Measurements from ENCODE around the gene POLD2.
"Not testable (repeated sequence)": the region's sequence is repeated elsewhere in the genome, so short reads cannot be mapped to it uniquely, and the experiment has no call there.

Gene POLD2

DNA sequence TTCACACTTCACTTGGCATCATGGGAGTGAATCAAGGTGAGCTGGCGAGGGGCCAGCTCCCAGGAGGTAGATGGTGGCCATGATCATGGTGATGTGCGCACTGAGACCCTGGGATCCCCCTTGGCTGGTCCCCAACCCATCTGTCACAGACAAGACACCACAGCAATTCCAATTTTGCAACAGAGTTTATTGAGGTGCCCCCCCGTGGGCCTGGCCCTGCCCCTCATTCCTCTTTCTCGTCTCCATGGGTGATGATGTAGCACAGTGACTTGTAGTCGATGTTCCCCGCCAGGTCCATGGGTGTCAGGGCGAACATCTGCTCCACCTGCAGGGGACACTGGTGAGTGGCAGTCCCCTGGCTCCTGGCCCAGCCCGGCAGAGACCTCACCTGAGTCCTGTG lies 15.3 kb upstream of the POLD2 start:
- no peak for DNase-seq (ENCODE audit: low spot score)

DNA sequence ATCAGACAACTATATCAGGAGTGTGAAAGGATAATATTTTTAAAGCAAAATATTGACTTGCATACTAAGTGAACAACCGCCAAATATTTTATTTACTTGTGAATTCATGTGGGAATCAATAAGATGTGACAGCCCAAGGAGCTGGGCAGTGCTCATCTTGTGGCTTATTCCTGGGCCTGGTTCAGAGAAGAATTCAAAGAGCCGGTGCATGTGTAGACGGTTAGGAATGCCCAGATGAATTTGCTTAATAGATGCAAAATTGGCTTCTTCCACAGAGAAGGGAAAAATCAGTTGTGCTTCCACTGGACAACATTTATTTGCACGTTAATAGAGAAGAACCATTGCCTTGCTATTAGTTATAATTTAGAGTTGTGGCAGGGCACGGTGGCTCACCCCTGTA lies 13.4 kb upstream of the POLD2 start:
- no peak for DNase-seq (ENCODE audit: low spot score)

DNA sequence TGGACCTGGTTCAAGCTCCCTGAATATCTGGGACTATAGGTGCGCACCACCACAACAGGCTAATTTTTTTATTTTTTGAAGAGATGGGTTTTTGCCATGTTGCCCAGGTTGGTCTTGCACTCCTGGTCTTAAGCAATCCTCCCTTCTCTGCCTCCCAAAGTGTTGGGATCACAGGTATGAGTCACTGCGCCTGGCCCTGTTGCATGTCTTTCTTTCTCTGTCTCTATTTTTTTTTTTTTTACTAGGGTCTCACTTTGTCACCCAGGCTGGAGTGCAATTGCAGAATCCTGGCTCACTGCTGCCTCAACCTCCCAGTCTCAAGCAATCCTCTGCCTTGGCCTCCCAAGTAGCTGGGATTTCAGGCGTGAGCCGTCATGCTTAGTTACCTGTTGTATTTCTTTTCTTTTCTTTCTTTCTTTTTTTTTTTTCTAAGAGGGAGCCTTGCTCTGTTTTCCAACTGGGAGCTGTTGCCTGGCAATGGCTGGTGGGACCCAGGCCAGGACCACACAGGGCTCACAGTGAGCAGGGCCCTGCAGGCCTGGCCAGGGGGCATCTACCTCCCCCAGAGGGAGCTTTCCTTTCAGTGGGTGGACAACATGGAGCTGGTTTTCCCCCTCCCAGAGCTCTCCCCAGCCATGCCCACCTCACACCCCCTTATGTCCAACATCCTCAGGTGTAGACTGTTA lies 11.7 kb upstream of the POLD2 start:
- DNase-seq (ENCODE audit: low spot score): no peak

DNA sequence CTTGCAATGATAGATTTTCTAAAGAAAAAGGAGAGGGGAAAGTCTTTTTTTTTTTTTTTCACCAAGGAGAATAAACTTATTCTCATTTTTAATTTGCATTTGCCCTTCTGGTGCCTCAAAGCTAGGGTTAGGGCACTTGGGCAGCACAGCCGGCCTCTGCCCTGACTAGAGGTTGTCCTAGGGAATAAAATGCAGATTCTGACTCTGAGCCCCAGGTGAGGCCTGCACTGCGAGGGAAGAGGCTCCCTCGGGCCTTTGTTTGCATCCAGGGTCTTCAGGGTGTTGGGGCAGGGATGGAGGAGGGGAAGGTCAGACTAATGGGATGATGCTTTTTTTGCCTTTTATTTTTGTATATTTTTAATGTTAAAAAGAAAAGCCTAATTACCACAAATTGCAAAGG lies 9.9 kb upstream of the POLD2 start:
- DNase-seq (ENCODE audit: low spot score): no peak

DNA sequence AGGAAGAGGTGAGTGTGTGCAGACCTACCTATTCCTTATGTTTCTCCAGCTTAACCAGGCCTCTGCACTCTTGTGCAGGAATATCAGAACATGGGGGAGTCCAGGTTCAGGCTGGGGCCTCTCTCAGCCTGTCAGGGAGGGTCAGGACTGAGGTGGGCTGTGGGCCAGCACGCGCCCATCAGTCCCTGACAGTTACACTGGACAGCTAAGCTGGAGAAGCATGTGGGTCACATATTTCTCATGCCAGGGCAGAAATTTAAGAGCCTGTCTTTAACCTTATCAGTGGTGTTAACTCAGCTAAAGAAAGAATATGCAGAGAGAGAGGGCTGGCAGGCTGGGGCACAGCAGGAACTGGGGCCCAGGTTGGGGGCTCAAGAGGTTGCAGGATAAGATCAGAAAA lies 8.7 kb upstream of the POLD2 start:
- no peak for DNase-seq (ENCODE audit: low spot score)

DNA sequence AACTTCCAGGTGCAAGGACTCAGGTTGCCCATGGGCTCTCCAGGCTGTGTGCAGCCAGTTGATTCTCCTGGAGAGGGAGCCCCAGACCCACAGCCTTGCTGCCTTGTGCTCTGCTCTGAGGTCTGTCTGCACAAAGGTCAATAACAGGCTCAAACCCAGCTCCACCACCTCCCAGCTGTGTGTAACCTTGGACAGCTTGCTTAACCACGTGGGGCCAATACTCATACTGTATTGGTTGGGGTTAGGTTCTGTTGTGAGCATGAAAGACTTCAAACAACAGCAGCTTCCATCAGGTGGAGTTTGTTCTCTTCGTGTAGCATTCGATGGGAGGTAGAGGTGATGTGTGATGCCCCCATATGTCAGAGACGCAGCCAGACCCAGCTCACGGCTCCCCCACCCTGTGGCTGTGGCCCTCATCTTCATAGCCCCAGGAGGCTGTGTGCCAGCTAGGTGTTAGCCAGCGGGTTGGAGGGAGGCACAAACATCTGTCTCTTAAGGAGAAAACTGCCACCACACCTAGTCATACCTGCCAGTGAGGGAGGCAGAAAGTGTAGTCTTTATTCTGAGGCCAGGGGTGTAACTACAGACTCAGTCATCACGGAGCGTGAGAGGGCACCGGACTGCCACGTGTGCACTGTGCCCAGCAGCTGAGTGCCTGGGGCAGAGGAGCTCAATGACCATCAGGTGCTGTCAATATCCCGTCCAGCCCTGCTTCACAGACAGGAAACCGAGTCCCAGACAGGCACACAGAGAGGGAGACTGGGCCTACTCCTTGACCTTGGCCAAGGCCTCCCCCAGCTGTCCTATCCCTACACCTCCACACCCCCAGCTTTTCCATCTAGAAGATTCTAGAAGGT lies 8.1 kb upstream of the POLD2 start:
- no peak for DNase-seq (ENCODE audit: low spot score)

DNA sequence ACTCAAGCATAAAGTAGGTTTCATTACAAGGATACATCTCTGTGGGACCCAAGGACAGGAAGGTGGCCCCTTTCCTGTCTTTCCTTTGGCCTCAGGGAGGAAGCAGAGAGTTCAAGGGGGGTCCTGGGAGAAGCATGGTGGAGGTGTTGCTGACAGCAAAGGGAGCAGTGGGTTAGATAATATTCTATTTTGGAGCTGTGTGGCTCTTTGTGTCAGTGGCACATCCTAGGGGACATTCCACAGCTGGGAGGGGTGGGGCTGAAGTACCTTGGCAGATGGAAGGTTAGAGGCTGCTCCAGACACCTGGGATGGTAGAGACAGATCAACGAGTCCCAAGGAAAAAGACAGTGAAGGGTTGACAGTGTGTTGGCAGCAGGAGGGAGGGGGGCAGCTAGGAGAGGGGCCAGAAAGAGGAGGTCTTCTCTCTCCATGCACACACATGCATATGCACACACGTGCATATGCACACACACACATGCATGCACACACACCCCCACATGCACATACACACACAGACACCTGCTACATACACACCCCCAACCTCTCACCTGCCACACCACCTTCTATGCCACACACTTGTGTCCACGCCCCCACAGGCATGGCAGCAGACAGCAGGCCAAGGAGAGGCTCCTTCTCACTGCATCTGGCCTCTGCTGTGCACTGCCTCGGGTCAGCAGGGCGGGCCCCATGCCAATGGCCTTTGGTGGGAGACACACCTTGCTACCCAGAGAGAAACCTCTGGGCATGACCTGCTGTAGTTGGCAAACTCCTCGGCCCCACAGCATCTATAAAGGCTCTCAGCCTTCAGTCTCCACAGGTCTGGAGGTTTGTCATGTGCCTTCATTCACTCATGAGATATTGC lies 5.6 kb upstream of the POLD2 start:
- DNase-seq (ENCODE audit: low spot score): no peak

DNA sequence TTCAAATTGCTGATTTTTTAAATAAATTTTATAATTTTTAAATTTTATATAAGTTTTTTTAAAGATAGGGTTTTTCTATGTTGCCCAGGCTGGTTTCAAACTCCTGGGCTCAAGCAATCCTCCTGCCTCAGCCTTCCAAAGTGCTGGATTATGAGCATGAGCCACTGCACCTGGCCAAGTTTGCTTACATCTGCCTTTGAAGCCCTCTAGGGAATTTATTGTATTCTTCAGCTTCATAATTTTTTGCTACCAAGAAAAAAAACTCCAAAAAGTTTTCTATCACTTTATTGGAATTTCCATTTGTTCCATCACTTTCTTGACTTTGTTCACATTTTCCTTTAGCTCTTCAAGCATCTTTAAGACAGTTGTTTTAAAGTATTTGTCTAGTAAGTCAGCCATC lies 3.8 kb upstream of the POLD2 start:
- DNase-seq (ENCODE audit: low spot score): no peak

DNA sequence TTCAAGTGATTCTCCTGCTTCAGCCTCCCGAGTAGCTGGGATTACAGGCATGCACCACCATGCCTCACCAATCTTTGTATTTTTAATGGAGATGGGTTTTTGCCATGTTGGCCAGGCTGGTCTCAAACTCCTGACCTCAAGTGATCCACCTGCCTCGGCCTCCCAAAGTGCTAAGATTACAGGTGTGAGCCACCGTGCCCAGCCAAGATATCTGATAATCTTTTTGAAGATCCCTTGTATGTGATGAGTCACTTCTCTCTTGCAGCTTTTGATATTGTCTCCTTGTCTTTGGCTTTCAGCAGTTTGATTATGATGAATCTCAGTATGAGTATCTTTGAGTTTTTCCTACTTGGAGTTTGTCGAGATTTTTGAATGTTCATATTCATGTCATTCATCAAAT lies 3.2 kb upstream of the POLD2 start:
- not testable (repeated sequence) for DNase-seq (ENCODE audit: low spot score)

DNA sequence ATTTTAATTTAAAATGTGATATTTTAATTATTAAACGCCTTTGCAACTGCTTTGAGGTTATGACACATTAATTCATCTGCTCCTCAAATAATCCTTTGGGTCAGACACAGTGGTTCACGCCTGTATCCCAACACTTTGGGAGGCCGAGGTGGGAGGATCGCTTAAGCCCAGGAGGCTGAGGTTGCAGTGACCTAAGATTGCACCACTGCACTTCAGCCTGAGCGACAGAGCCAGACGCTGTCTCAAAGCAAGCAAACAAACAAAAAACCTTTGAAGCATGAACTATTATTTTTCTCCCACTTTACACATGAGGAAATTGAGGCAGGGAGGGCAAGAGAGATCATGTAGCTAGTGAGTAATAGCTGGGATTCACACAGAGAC lies 1.5 kb upstream of the POLD2 start:
- DNase-seq (ENCODE audit: low spot score): no peak

DNA sequence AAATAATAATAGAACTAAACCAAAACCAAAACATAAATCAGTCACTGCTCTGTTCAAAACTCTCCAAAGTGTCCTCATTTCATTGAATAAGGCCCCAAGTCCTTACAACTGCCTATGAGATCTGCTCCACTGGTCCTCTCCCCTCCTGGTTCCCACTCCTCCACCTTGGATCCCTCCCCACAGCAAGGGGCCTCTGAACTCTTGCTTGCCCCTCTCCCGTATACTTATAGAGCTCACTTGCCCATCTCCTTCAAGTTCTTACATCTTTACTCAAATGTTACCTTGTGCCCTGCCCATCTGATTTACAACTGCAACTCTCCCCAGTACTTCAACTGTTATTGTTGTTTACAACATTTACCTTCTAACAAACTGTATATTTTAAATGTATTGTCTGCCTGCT lies 819 bp downstream of the POLD2 start:
- DNase-seq (ENCODE audit: low spot score): no peak

DNA sequence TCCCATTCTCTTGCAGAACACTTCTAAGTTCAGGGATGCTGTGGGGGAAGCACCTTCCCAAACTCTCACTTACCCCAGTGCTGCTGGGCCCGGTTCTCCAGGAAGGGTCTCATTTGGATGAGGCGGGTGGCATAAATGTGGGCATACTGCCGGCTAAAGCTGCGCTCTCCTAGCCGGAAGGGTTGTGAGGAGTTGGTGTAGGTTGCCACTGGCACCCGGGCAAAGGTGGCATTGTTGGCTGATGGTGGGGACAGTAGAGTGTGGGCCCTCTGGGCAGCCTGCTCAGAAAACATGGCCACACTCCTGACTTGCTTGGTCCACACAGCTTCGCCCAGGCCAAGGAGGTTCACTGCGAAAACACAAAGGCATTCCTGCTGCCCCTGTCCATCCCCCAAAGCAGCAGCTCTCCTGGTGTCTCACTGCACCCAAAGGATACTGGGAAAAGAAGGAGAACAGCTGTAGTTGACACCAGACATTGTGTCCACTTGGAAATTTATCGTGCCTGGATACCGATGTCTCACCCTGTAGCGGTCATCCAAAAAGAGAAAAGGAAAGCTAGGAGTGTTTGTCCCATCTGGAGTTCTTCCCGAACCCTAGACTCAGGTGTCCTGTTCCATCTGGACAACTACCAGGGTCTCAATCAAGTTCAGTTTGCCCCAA lies 1.5 kb downstream of the POLD2 start:
- no peak for DNase-seq (ENCODE audit: low spot score)

DNA sequence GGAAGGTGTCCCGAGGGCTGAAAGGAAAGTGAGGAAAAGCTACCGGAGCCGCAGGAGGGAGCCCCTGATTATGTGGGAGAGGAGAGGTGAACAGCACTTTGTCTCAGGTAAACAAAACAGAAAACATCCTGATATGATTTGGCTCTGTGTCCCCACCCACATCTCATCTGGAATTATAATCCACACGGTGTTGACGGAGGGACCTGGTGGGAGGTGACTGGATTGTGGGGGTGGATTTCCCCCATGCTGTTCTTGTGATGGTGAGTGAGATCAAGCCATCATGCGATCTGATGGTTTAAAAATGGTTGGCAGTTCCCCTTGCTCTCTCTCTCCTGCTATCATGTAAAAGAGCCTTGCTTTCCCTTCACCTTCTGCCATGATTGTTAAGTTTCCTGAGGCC lies 3.0 kb downstream of the POLD2 start:
- no peak for DNase-seq (ENCODE audit: low spot score)

DNA sequence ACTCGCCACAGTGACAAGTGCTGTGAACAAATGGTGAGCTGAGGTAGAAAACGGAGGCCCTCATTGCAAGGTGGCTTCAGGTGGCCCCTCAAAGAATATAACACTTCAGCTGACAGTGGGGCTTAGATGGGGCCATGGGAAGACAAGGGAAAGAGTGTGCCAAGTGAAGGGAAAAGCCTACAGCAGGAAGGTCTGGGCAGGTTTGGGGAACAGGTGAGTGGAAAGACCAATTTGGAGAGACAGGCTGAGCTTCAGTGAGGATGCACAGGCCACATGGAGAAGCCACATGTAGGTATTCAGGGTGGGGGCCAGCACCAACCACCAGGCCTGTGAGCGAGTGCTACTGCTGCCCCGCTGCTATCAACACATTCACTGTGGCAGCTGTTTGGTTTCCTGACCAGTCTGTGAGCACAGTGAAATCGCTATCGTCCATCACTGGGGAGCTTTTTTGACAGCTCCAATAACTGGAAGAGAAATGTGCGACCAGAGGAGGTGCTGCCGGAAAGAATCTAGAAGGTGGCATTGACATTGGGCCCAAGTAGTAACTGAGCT lies 3.4 kb downstream of the POLD2 start:
- DNase-seq (ENCODE audit: low spot score): no peak

DNA sequence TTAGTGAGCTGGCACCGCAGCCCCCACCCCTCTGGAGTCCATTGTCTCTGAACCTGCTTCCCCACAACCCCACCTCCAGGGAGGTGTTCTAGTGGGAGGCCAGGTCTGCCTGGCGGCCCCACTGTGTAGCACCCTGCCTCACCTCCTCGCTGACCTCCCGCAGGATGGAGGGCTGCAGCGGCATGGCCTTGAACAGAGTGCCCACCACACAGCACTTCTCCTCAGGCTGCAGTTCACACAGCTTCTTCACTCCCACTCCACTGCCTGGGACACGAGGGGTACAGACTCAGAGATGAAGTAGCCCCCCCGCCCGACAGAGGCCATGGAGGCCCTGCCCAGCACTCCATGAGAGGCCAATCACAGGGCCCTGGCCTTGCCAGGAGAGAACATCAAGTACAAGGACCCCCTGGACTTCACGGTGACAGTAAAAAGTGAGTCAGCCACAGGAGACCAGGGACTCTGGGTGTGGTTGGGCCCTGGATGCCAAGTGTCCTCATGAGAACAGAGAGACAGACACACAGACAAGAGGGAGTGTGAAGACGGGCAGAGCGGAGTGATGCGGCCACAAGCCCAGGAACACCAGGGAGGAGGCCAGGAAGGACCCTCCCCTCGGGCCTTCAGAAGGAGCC lies 5.4 kb downstream of the POLD2 start:
- DNase-seq (ENCODE audit: low spot score): no peak

DNA sequence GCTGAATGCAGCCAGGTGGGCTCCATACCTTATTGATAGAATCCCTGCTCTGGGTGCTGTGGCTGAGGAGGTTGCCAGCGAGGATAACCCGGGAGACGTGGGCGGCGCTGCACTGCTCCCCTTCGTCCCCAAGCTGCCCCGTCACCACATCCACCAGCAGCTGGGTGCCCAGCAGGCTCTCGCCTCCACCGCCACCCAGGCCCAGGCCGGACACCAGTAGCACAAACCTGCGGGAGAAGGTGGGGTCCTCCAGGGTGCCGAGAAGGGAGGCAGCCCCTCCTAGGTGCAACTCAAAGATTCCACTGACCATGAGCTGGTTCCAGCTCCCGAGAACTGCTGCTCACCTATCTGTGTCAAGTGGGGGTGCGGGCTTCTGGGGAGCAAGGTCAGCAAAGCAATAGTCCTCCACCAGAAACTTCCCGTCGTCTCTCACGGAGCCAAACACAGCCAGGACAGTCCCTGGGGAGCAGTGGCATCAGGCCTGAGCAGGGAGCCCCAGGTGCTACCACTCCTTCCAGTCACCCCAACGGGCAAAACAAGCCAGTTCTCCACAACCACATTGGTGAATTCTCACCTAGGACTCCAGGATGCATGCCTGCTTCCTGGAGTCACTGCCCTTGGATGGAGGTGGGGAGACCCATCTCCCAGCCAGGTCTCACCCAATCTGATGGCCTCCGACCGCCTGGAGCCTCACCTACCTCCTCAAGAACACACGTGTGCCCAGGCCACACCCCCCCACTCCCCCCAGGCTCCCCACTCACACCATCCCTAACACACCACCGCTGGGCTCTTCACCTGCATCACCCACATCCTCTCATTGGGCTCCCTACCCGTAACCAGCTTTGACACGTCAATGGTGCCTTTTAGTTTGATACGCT lies 6.3 kb downstream of the POLD2 start:
- DNase-seq (ENCODE audit: low spot score): no peak

DNA sequence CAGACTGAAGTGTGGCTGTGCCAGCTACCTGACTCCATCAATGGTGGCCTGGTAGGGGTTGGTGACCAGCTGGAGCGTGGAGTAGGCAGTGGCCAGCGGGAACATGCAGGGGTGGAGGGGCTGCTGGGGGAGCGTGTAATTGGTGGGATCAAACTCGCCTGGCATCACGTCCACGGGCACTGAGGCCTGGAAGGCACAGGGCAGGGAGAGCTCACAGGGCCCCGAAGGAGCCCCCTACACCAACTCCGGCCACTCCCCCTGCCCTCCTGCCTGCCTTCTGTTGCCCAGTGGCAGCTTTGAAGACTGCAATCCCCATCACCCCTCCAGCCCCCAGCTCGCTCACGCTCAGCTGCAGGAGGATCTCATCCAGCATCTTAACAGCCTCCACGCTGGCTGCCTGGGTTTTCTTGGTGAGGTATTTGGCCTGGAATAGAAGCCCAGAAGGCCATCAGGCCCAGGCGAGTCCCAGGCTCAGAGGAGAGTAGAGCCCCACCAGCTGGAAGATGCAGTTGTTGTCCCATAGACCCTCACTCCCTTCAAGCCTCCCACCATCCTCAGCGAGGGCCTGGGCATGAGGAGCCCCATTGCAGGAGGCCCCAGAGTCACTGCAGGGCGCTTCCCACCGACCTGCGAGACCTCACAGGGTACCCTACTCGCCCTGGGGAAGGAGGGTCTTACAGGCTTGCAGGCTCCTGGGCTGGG lies 7.1 kb downstream of the POLD2 start:
- no peak for DNase-seq (ENCODE audit: low spot score)

DNA sequence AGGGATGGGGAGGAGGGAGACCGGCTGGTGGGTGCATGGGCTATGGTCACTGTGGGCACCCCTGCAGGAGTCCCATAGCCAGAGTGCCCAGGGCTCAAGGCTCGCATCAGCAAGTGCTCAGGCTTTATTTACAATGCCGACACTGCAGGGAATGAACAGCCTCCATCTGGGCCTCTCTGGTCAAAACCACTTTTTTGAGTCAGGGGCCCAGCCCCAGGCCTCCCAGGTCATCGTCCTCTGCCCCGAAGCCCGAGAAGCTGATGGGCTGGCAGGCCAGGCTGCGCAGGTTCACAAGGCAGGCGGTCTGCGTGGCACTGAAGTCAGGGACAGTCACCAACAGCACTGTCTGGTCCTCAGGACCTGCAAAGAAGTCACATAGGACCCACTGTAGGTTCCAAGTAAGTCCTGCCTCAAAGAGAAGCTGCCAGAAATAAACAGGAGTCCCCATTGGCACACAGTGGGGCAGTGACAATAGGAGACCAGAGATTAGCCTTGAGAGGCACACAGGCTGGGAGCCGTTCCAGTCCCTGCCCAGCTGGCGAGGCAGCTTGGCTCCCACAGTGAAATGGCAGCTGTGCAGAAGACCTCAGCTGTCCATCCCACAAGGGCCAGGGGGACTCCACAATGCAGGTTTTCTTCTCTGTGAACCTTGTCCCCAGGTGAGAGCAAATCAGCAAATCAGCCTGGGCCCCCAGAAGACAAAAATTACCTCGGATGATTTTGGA lies 8.6 kb downstream of the POLD2 start:
- DNase-seq (ENCODE audit: low spot score): no peak

DNA sequence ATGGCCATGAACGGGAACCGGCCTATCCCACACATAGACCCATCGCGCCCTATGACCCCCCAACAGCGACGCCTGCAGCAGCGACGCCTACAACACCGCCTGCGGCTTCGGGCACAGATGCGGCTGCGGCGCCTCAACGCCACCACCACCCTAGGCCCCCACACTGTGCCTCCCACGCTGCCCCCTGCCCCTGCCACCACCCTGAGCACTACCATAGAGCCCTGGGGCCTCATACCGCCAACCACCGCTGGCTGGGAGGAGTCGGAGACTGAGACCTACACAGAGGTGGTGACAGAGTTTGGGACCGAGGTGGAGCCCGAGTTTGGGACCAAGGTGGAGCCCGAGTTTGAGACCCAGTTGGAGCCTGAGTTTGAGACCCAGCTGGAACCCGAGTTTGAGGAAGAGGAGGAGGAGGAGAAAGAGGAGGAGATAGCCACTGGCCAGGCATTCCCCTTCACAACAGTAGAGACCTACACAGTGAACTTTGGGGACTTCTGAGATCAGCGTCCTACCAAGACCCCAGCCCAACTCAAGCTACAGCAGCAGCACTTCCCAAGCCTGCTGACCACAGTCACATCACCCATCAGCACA lies 9.5 kb downstream of the POLD2 start:
- no peak for DNase-seq (ENCODE audit: low spot score)
